Islet of Langerhans (tissue), 1 donor: ENCODE data around the gene KIAA1614.

ENCODE experiments used
- FAIRE-seq: peaks from one replicate; lab custom pipeline; 2011; peaks lifted over from hg19 to GRCh38; lab: Jason Lieb, UNC

The KIAA1614 gene

GRCh38 chr1:180908074-180908765, 4.5 kb upstream of the KIAA1614 start:
- FAIRE-seq = no peak

DNA sequence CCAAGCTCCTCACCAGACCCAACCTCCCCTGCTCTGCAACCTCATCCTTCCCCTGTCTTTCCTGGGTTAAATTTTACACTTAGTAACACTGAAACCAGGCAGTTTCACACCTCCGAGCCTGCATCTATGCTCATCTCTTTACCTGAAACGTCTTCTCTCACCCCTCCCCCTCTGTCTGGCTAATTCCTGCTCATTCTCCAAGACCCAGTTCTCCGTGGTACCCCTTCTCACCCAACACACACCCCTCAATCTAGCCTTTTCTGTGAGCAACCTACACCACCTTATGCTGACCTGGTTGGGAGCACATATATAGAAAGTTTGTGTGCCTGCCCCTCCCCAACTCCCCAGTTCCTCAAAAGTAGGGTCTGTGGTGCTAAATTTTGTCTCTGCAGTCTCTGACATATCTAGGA, 3.7 kb upstream of the KIAA1614 start:
- no peak for FAIRE-seq

GRCh38 chr1:180909462-180909976, 3.2 kb upstream of the KIAA1614 start:
- no peak for FAIRE-seq

DNA sequence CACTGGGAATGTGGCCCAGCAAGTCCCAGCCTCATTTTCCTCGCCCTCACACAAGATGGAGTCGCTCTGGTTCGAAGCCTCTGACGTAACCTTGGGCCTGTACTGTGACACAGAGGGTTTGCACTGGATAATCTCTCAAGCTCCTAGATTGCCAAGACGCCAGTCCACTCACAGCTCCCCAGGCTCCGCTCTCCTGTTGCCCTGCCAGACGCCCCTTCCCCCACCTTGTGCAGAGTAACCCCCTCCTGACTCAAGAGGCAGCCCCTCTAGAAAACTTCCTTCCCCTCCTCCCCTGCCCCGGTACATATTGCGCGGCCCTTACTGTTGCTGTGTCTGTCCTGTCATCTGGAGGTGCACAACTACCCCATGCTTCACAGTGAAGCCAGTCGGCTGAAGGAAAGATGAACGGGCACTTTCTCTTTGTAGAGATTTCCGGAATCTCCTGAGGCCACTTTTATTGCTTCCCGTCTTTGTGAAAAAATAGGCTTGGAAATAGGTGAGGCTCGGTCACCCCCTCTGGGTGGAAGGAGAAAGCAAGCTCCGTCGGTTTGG, 981 bp upstream of the KIAA1614 start:
- no peak for FAIRE-seq

GRCh38 chr1:180912211-180912800, 391 bp upstream of the KIAA1614 start:
- no peak for FAIRE-seq

DNA sequence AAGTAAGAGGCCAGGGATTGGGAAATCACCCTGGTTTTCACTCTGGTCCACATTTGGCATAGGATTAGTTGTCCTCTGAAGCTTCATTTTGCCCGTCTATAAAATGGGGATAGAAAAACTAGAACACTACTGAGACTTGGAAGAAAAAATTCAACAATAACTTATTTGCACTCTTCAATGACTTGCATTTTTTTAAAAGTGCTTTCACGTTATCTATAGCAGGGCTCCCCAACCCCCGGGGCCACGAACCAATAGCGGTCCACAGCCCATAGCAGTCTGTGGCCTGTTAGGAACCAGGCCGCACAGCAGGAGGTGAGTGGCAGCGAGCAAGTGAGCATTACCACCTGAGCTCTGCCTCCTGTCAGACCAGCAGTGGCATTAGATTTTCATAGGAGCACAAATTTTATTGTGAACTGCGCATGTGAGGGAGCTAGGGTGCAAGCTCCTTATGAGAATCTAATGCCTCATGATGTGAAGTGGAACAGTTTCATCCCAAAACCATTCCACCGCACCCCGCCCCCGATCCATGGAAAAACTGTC, 2.8 kb downstream of the KIAA1614 start:
- FAIRE-seq = no peak

GRCh38 chr1:180916012-180916770, 3.5 kb downstream of the KIAA1614 start:
- no peak for FAIRE-seq

DNA sequence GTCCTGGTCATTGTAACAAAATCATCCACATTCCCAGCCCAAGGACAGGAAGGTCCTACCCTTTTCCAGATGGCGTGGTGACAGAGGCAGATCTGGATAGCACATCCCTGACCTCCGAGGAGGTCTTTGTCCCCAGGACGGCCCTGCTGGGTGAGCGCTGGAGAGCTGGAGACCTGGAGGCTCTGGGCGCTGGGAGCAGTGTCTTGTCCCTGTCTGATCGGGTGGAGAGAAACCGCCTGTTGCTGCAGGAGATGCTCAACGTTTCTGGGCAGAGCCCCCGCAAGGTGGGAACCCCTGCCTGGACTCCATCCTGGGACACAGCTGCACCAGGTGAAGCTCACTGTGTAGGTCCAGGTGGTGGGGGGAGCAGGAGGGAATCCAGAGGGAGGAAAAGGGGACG, 4.1 kb downstream of the KIAA1614 start:
- no peak for FAIRE-seq

- no peak for FAIRE-seq
Observed at GRCh38 chr1:180917306-180918065, 4.8 kb downstream of the KIAA1614 start.

GRCh38 chr1:180918519-180918918, 5.8 kb downstream of the KIAA1614 start:
- FAIRE-seq = no peak

DNA sequence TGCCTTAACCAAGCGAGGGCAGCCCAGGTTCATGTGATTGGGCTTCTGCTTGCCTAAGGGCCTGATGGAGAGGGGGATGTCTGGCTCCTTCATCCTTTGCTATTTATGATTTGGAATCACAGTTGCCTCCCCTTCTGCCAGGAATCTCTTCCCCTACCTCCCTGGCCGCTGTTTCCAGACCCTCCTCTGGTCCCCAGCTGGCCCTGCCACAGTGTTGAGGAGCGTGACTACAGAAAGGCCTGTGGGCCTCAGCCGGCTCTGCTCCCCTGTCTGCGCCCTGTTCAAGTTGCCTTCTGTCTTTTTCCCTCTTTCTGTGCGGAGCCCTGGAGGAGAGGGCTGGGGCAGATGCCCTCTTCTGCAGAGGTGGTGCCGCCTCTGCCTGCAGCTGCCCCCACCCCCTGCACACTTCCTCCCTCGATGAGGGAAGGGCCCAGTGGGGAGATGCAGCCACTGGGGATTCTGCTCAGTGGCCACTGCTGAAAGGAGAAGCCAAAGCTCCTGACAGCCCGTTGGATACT, 6.5 kb downstream of the KIAA1614 start:
- FAIRE-seq = no peak

DNA sequence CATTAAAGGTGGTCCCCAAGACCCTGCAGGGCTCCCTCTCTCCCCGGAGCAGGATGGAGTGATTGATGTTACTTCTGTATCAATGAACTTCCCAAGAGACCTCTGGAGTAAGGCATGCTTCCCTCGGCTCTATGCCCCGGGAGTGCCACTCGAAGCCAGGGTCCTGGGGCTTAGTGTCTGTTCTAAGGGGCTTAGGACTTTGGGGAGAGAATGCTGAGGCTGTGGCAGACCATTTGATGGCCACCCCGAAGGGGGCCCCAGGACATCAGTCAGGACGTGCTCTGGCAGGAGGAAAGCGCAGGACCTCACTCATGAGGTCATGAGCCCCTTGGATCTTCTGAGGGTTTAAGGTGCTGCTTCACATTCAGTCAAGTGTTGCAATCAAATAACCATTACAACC, 7.5 kb downstream of the KIAA1614 start:
- no peak for FAIRE-seq

DNA sequence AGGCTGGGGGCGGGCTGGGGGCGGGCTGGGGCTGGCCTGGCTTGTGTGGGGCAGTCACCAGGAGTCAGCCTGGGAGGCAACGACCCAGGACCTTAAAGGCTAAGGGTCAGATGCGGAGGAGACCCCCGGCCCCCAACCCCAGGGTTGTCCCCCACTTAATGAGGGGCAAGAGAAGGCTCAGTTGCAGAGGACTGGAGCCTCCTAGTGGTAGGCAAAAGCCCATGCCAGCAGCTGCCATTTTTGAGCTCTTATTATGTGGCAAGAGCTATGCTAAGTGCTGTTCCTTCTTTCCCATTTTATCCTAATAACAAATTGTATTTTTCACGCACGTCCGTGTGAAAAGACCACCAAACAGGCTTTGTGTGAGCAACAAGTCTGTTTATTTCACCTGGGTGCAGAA, 8.0 kb downstream of the KIAA1614 start:
- no peak for FAIRE-seq

DNA sequence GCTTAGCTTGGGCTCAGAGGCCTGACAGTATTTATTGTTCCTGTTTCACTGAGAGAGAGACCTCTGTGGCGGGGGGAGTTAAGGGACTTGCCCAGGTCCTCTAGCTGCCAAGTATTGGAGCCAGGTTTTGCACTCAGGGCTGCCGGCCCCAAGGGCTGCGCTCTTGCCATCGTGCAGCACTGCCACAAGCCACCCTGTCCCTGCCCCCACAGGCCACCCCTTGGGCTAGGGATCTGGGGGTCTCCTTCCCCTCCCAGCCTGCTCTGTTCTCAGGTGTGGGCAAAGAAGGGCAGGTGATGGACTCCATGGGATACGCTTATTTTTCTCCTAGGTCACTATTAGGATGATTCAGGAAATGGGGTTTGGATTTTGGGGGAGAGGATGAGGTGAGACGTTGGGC, 8.7 kb downstream of the KIAA1614 start:
- no peak for FAIRE-seq

DNA sequence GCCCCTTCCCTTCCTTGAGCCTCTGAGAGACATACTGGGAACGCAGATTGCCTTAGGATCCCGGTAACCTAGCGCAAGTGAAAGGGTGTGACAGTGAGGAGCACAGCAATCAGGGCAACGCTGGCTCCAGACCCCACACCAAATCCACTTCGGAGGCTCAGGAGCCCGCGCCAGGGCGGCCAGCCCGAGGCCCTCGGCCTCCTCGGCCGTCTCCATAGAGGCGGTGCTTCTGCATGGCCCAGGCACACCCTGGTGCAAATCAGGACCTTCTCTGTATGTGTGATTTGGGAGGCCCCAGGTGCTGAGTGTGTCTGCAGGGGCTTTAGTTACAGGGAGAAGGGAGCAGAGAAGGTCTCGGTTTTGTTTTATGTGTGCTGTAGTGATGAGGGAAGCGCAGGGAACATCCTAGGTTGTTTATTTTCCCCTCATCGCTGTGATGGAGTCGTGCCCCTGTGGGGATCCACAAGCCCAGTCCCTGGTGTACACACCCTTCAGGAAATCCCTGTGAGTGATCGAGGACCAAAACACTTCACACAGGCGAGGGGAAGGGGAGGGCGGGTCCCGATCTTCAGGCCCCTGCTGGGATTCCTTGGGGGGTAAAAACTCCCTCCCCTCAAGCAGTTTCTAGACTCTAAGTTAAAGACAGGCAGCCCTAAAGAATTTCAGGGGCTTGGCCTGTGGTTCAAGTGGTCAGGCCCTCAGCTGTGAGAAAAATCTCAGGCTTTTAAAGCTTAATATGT, 9.4 kb downstream of the KIAA1614 start:
- FAIRE-seq = no peak

- FAIRE-seq = no peak
Observed at GRCh38 chr1:180922631-180923015, 9.9 kb downstream of the KIAA1614 start.

DNA sequence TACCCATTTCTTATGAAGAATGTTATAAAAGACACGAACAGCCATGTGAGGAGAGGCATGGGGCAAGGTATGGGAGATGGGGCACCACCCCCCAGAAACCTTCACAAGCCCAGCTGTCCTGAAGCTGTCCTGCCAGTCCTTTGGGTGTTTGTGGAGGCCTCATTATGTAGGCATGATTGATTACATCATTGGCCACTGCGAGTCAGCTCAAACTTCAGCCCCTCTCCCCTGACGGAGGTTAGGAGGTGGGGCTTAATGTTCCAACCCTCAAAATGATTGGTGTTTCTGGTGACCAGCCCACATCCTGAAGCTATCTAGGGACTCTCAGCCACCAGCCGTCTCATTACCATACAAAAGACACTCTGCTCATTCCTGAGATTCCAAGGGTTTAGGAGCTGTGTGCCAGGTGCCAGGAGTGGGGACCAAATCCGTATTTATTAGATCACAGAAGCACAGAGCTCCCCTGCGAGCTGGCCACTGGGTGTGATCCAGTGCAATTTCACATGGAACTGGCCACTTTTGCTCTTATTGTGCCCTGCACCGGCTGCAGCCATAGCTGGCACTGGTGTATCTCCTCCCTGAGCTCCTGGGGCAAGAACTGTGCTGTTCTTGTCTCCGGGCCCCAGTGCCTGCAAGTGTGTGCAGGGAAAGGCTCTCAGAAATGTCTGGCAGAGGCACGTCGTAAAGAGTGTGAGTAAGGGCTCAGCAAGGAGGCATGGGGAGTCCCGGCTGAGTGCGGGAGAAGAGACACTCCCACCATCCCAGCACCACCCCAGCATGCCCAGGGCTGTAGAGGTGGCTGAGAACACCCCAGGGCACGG, 10.5 kb downstream of the KIAA1614 start:
- no peak for FAIRE-seq

- FAIRE-seq = no peak
Observed at GRCh38 chr1:180923887-180924286, 11.2 kb downstream of the KIAA1614 start.

- no peak for FAIRE-seq
Observed at GRCh38 chr1:180924939-180925338, 12.2 kb downstream of the KIAA1614 start.

GRCh38 chr1:180925471-180926051, 12.9 kb downstream of the KIAA1614 start:
- FAIRE-seq = no peak
